NCI-H1105 (cell line): Measurements from ENCODE around the gene PLXNA3.

Experiments used
- DNase-seq: peaks from one replicate; lab custom pipeline; 2025; lab: John Stamatoyannopoulos, UW

PLXNA3 gene

DNA sequence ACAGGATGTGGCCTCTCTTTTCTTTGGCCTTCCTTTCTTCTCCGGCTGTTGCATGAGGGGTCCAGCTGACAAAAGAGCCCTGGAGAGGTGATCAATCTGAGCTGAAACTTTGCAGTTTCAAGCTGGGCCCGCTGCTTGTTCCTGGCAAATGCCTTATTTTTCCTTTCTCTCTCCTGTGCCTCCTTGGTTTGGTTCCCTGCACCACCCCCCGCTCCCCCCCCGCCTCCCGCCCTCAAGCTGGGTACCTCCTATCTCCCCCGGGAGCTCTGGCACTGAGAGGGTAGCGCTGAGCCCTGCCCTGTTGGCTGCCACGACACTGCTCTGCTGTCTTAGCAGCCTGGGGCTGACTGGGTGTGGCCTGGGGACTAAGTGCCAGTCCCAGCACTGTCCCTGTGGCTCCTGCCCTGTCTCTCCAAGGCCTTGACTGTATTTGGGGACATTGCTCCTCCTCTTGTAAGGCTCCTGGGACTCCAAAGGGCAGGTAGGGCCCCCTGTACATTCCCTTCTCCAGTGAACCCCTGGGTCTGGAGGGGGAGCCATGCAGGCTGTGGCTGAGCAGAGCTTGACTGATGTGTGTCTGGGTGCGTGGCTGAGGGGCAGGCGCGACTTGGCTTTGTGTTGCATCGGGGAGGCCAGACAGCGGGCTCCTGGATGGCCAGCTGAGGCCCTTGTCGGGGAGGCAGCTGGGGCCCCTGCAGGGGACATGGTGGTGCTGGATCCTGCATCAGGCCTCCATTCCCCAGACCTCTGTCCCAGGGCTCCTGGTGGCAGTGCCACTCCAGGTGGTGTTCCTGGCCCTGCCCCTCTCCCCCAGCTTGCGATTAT is 1.1 kb downstream of the PLXNA3 start:
- DNase-seq: peak; percentile 63

DNA sequence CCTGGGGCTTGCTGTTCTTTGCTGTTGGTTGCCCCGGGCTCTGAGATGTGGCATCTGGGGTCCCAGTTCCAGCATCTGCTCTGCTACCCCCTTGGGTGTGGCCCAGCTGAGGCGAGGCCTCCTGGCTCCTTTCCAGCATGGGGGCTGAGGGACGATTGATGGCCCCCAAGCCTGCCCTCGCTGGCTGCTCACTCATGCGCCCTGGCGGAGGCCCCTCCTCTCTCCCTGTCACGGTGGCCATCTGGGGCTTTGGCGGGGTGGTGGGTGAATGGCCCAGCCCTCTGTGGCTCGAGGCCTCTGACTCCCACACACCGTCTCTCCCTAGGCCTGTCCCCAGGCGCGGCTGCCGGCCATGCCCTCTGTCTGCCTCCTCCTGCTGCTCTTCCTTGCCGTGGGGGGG is 1.8 kb downstream of the PLXNA3 start:
- DNase-seq: no peak

DNA sequence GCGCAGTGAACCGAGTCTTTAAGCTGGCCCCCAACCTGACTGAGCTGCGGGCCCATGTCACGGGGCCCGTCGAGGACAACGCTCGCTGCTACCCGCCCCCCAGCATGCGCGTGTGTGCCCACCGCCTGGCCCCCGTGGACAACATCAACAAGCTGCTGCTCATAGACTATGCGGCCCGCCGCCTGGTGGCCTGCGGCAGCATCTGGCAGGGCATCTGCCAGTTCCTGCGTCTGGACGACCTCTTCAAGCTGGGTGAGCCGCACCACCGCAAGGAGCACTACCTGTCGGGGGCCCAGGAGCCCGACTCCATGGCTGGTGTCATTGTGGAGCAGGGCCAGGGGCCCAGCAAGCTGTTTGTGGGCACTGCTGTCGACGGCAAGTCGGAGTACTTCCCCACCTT is 2.2 kb downstream of the PLXNA3 start:
- DNase-seq: no peak

DNA sequence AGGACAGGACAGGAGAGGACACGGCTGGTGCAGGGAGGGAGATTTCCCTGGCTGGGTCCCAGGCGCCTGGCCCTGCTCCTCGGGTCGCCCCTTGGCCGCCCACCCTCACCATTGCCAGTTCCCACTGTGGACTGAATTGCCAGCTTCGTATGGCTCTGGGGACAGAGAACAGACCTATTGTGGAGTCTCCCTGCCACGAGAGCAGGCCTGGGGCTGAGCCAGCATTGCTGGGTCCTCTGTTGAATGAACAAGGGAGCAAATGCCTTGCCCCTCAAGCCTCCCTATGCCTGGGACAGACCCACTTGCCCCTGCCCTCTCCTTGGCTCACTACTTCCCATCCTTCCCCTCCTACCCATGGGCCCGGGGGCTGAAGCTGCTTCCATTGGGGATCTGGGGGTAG is 4.3 kb downstream of the PLXNA3 start:
- no peak for DNase-seq

DNA sequence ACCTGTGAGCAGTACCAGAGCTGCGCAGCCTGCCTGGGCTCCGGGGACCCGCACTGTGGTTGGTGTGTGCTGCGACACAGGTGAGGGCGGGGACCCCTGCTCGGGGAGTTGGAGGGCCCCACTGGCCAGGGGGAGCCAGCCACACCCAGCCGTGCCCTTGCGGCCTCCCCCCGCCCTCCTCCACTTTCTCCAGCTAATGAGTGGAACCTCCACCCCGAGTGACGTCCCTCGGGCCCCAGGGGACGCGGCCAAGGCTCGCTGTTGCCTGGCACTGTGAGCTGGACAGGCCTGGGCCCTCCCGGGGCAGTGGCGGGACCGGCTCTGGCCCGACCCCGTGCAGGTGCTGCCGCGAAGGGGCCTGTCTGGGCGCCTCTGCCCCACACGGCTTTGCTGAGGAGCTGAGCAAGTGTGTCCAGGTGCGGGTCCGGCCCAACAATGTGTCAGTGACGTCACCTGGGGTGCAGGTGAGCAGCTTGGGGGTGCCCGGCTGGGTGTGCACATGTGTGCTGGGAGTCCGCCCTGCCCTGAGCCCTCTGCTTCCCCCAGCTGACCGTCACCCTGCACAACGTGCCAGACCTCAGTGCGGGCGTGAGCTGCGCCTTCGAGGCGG is 5.6 kb downstream of the PLXNA3 start:
- no peak for DNase-seq

DNA sequence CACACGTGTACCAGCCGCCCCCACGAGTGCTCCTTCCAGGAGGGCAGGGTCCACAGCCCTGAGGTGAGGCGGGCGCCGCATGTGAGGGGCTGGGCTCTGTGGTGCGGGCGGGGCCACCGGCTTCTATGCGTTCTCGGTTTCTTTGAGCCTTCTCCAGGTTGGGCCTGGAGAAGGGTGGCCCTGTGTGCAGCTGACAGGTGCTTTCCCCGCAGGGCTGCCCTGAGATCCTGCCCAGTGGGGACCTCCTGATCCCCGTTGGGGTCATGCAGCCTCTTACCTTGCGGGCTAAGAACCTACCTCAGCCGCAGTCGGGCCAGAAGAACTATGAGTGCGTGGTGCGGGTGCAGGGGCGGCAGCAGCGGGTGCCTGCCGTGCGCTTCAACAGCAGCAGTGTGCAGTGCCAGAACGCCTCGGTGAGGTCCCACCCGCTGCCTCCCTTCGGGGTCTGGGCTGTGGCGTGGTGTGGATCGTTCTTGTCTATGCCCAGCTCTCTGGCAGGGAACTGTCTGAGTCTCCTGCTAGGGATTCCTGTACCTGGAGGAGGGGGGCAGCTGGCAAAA is 6.8 kb downstream of the PLXNA3 start:
- no peak for DNase-seq

DNA sequence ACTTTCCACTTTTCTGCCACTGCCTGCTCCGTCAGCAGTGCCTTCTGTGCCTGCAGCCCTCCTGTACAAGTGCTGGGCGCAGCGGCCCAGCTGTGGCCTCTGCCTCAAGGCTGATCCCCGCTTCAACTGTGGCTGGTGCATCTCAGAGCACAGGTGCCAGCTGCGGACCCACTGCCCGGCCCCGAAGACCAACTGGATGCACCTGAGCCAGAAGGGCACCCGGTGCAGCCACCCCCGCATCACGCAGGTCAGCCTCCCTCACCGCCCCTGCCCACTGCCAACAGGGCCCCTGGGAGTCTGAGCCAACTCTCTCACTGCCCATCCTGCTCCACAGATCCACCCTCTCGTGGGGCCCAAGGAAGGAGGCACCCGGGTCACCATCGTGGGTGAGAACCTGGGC is 7.5 kb downstream of the PLXNA3 start:
- DNase-seq: no peak

DNA sequence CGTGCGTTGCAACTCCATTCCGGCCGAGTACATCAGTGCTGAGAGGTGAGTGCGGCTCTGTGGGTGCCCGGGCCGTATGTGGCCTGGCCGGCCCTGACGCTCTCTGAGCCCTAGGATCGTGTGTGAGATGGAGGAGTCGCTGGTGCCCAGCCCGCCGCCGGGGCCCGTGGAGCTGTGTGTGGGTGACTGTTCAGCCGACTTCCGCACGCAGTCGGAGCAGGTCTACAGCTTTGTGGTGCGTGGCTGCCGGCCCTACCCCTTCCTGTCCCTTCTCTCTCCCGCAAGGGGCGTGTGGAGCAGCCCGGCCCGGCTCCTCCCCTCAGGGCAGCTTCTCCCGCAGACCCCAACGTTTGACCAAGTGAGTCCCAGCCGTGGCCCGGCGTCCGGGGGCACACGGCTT is 8.0 kb downstream of the PLXNA3 start:
- DNase-seq: no peak

DNA sequence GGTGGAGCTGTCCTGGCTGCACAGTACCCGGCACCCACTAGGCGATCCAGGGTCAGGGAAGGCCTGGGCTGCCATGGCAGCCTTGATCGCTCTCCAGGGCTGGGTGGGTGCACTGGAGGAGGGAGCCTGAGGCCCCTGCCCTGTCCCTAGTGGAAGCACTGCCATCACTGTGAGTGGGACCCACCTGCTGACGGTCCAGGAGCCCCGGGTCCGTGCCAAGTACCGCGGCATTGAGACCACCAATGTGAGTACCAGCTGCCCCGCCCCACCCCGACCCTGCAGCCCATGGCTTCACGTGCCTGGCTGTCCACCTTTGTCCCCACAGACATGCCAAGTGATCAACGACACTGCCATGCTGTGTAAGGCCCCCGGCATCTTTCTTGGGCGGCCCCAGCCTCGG is 8.8 kb downstream of the PLXNA3 start:
- no peak for DNase-seq

DNA sequence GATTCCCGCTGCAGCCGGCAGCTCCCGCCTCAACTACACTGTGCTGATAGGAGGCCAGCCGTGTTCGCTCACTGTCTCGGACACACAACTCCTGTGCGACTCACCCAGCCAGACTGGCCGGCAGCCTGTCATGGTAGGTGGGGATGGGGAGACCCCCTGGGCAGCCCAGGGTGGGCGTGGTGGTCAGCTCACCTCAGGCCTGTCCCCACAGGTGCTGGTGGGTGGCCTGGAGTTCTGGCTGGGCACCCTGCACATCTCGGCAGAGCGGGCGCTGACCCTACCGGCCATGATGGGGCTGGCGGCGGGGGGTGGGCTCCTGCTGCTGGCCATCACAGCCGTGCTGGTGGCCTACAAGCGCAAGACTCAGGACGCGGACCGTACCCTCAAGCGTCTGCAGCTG is 9.5 kb downstream of the PLXNA3 start:
- no peak for DNase-seq

DNA sequence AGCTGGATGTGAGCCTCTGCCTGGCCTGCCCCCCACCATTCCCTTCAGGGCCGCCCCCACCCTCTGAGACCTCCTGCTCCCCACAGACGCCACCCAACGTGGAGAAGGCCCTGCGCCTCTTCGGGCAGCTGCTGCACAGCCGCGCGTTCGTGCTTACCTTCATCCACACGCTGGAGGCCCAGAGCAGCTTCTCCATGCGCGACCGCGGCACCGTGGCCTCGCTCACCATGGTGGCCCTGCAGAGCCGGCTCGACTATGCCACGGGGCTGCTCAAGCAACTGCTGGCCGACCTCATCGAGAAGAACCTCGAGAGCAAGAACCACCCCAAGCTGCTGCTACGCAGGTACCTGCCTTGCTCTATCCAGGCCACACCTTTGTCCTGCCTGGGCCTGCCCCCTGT is 10.1 kb downstream of the PLXNA3 start:
- DNase-seq: no peak

DNA sequence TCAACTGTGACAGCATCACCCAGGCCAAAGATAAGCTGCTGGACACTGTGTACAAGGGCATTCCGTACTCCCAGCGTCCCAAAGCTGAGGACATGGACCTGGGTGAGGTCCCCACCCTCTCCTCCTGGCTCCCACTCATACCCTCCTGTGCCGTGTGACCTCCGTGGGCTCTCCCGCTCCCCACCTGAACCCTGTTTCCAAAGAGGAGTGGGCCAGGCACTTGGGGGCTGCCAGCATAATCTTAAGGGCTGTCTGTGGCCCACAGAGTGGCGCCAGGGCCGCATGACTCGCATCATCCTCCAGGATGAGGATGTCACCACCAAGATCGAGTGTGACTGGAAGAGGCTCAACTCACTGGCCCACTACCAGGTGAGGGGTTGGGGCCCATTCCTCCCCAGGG is 11.0 kb downstream of the PLXNA3 start:
- no peak for DNase-seq

DNA sequence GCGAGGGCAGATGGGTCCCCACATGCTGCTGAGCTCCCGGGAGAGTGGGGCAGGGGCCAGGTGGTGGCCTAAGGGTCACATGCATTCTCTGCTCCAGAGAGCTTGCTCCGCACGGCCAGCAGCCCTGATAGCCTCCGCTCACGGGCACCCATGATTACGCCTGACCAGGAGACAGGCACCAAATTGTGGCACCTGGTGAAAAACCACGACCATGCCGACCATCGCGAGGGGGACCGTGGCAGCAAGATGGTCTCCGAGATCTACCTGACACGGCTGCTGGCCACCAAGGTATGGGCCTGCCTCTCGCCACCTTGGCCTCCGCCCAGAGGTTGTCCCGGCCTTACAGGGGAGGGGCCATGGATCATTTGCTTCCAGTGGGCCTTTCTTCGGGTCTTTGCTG is 11.8 kb downstream of the PLXNA3 start:
- no peak for DNase-seq

DNA sequence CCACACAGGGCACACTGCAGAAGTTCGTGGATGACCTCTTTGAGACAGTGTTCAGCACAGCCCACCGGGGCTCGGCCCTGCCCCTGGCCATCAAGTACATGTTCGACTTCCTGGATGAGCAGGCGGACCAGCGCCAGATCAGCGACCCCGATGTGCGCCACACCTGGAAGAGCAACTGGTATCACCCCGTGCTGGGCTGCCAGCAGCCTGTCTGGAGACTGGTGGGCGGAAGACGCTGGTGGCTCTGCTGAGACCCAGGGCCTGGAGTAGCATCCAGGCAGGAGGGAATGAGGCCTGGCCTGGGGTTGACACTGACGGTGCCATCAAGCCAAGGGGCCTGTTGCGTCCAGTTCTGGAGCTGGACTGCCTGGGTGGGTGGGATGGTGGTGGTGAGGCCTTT is 12.4 kb downstream of the PLXNA3 start:
- no peak for DNase-seq

DNA sequence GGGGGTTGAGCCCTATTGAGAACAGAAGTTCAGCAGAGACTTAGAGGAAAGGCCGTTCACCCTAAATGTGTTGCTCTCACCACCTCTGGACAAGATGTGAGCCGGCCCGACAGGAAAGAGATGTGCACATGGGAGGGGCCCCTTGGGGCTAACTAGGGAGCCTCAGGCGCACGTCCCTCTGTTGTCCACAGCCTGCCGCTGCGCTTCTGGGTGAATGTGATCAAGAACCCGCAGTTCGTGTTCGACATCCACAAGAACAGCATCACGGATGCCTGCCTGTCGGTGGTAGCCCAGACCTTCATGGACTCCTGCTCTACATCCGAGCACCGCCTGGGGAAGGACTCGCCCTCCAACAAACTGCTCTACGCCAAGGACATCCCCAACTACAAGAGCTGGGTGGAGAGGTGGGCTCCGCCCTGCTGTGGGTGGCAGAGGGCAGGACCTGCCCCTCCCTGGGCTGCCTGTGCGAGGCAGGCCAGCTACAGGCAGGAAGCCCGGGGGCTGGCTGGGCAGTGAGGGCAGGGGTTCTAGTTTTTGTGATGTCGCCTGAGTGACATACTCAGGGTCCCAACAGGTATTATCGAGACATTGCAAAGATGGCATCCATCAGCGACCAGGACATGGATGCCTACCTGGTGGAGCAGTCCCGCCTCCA is 13.0 kb downstream of the PLXNA3 start:
- no peak for DNase-seq

DNA sequence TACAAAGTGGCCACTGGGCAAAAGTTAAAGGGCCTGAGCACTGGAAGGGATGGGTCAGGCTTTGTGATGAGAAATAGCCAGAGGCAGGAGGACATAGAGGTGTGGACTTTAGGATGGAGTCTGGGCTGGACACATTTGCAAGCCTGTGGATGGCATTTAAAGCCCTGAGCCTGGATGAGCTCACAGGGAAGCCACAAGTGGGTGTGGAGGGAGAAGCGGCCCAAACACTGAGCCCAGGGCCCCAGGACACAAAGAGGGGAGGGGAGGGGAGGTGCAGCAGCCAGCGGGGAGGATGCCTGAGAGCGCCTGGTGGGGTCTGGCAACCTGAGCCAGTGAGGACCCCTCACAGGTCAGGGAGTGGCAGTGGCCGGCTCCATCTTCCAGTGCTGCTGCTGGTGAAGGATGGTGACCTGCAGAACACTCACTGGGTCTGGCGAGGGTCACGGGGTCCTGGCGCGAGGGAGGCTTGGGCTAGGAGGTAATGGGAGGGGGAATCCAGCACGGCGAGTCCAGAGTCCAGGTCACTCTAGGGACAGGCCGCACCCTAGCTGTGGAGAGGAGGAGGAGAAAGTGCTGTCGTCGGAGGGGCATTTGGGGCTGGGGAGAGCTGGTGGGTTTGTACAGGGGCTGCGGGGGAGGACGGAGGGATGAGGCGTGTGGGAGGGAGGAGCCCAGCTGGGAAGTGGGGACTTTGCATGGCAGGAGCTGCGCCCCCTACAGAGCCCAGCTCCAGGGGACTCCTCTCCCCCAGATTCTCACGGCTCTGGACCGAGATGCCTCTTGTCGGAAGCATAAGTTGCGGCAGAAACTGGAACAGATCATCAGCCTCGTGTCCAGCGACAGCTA is 14.0 kb downstream of the PLXNA3 start:
- no peak for DNase-seq

DNA sequence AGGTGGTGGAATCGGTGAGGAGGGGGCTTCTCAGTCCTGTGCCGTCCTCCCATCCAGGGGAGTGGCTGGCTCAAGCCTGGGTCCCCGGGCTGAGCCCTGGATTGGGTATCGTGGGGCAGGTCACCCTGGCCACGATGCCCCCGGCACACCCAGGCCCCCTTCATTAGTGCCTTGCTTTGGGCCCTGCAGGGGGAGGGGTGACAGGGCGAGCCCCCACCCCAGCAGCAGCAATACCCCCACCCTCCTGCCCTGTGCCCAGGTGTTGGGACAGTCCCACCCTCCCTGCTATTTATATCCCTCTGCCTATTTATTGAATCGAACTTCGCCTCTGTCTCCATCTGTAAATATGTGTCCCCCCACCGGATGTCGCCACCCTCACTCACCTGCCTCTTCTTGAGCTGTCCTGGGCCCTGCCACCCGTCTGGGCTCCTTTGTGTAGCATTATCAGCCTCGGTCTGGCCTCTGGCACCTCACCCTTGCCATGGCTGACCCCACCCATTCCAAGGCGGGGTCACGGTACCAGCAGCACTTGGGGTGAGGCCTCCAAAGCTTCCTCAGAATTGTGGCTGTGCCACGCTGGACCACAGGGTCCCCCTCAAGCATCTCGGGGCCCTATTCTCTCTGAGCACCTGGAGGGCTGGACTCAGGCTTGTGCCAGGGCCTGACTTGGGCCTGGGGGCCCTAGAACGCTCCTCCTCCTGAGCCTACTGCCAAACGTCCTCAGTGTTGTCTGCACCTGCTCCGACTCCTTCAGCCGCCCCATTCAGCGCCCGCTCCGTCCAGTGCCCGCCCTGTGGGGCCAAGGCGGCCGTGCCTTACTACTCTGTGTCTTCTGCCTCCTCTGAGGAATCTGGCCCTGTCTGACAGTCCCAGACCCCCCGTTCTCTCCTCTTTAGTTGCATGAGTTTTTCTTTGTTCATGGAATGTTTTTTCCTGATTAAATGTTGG is 14.9 kb downstream of the PLXNA3 start:
- no peak for DNase-seq

DNA sequence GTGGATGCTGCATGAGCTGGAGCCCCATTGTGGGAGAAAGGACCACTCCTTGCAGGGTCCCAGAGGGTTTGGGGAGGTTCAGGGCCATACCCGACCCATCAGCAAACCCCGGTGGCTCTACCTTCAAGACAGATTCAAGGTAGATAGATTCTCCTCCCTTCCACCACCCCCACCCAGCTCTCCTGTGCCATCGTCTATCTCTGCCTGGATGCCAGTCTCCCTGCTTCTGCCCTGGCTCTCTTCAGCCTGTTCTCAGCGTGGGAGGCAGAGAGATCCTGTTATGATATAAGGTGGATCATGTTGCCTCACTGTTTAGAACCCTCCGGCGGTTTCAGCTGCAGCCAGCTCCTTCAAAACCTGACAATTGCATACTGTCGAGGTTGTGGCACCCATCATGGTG is 15.6 kb downstream of the PLXNA3 start:
- no peak for DNase-seq

DNA sequence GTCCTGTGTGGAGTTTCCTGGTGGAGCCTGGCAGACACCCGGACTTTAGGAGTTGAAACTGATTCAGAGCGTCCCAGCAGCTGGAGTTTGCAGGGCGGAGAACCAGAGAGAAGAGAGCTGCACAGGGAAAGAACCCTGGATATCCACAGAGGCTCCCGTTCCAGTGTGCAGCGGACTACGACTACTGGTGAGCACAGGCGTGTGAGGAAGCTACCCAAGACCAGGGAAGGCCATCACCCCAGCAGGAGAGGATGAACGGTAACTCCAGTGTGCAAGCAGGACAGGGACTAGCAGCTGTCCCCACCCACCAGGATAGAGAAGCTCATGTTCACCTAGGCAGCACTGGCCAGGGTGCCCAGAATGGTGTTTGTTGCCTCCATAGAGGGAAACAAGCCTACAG is 18.7 kb downstream of the PLXNA3 start:
- no peak for DNase-seq

DNA sequence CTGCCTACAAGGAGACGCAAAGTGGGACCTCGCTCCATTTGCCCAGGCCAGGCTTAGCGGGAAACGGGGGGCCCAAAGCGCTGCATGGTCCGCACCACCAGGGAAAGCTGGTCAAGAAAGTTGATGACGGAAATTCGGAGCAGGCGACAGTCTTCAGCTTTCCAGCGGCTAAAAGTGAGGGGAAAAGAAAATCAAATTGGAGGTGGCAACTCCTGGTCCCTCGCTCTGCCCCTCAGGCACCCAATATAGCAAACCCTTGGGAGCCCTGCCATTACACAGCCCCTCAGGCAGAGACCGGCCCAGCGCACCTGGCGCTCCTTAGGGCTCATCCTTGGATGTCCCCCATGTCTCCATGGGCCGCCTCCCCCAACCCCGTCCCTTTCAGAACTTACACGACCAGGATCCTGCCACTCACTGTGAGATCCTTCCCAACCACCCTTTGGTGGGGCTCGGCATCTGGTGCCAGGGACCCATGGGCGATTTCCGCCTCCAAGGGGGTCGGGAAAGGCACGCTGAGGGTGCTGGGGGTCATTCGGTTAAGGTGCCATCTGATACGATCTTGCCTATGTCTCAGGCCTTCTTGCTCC is 19.9 kb downstream of the PLXNA3 start:
- no peak for DNase-seq
